ENCODE measurements around the gene PCGF5. TPM values are rescaled to one million over a fixed set of nuclear protein-coding genes. Genes with fewer than 3 reads are reported as not detected.
"Not testable (repeated sequence)": the region's sequence is repeated elsewhere in the genome, so short reads cannot be mapped to it uniquely, and the experiment has no call there.

PCGF5 gene
- total RNA-seq, 1 donor from 2014 or later, result 47.6 TPM

- Histone ChIP-seq H3K9me3 (no peaks in the 10 kb centered on the region), H3K27me3 (ENCODE audit: low read depth) (no peaks in the 10 kb centered on the region), H3K27ac (no peak overlapping the region), H3K36me3 (no peaks in the 10 kb centered on the region), H3K4me3 (no peak overlapping the region), H3K4me1 (peaks cover 11% of the 10 kb centered on the region)
- intact Hi-C loops (cut with DNase I), result no loop called here
- no peak for ATAC-seq
- TF ChIP-seq CTCF (IDR thresholded peaks at IDR 0.05), result no peak
- DNase-seq, result no peak
Measured at GRCh38 chr10:91296471-91296870, 76.0 kb downstream of the PCGF5 start.

DNA sequence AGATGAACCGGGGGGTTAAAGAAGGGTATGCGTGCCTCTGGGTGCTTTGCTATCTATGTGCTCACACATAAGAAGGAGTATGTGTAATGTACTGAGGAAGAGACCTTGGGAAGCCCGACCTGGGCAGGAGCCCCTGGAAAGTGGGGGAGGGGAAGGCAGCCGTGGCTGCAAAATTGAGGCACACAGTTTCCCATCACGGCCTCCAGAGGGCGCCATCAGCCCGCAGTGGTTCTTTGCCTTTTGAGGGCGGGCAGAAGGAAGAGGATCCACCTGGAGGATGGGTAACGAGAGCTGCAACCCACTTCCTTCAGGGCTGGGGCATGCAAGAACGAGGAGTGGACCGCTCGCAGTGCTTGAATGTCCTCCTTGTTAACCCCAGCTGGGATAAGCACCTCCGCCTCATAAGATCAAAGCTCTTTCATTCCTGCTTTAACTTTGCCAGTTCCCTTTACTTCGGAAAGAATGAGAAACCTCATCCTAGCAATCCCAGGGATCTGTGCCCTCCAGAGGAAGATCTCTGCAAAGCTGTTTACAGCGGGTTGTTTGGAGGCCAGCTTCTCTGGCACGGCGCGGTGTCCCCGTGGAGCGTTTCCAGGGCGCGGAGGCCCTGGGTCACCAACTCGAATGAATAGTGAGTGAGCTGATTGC lies 77.9 kb downstream of the PCGF5 start:
- ATAC-seq (peak; percentile 92 to 93), DNase-seq (peak; percentile 76)
- TF ChIP-seq CTCF (IDR thresholded peaks at IDR 0.05), result peak; percentile 93
- H3K36me3 ChIP-seq, result no peaks in the 10 kb centered on the region
- H3K9me3 ChIP-seq, result no peaks in the 10 kb centered on the region
- intact Hi-C loops (cut with DNase I), result no loop called here
- H3K27me3 ChIP-seq (ENCODE audit: low read depth), result no peaks in the 10 kb centered on the region
- peaks cover 18% of the 10 kb centered on the region for H3K4me1 ChIP-seq
- H3K4me3 ChIP-seq, result peak overlapping the region; percentile 52
- H3K27ac ChIP-seq, result no peak overlapping the region

- Histone ChIP-seq H3K4me3 (no peak overlapping the region), H3K4me1 (peaks cover 27% of the 10 kb centered on the region), H3K27ac (no peak overlapping the region), H3K36me3 (no peaks in the 10 kb centered on the region), H3K9me3 (no peaks in the 10 kb centered on the region), H3K27me3 (ENCODE audit: low read depth) (no peaks in the 10 kb centered on the region)
- ATAC-seq (no peak), DNase-seq (no peak)
- intact Hi-C loops (cut with DNase I), result no loop called here
- no peak for TF ChIP-seq CTCF (IDR thresholded peaks at IDR 0.05)
Measured at GRCh38 chr10:91299999-91300575, 79.6 kb downstream of the PCGF5 start.

- H3K27ac ChIP-seq; H3K36me3 ChIP-seq; ATAC-seq; H3K9me3 ChIP-seq; H3K4me3 ChIP-seq; H3K27me3 ChIP-seq (ENCODE audit: low read depth); DNase-seq; intact Hi-C loops (cut with DNase I): not testable (repeated sequence)
- H3K4me1 ChIP-seq, result peaks cover 26% of the 10 kb centered on the region
Measured at GRCh38 chr10:91302946-91303345, 82.5 kb downstream of the PCGF5 start.

GRCh38 chr10:91305979-91306378 lies 85.5 kb downstream of the PCGF5 start:
- H3K27ac ChIP-seq; H3K9me3 ChIP-seq; H3K36me3 ChIP-seq; DNase-seq; intact Hi-C loops (cut with DNase I); H3K4me3 ChIP-seq; H3K27me3 ChIP-seq (ENCODE audit: low read depth); ATAC-seq: not testable (repeated sequence)
- peaks cover 17% of the 10 kb centered on the region for H3K4me1 ChIP-seq

DNA sequence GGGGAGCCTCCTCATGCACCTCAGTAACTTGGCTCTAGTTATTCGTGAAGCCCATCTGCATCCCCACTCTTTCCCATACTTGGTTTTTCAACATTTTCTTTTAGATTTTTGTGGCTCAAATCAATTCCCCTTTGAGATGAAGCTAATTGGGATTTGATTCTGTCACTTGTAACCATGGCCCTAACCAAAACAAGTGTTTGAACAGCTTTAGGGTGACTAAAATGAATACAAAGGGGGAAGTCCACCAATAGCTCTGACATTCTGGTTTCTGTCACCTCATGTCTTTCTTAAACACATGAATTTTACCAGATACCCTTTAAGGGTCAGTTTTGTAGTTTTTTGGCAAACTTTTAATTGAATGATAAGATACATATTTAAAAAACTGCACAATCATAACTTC lies 87.0 kb downstream of the PCGF5 start:
- Histone ChIP-seq H3K36me3 (no peaks in the 10 kb centered on the region), H3K27me3 (ENCODE audit: low read depth) (no peaks in the 10 kb centered on the region), H3K4me3 (no peak overlapping the region), H3K4me1 (peaks cover 17% of the 10 kb centered on the region), H3K27ac (no peak overlapping the region), H3K9me3 (no peaks in the 10 kb centered on the region)
- DNase-seq (no peak), ATAC-seq (no peak)
- no peak for TF ChIP-seq CTCF (IDR thresholded peaks at IDR 0.05)
- intact Hi-C loops (cut with DNase I), result no loop called here
